Gastroesophageal sphincter (tissue), 3 donors: ENCODE results near the gene ADAR.

Experiments
- EP300 ChIP-seq: sonication (generic); formaldehyde crosslinking; IDR thresholded peaks from one replicate; pipeline ENCODE4 v1.6.1; 2017; ENCODE audit warnings: antibody characterized with exemption, mild to moderate bottlenecking
- POLR2AphosphoS5 ChIP-seq: sonication (generic); formaldehyde crosslinking; IDR thresholded peaks from one replicate; pipeline ENCODE4 v1.6.1; 2017; ENCODE audit warnings: antibody characterized with exemption
- TF ChIP-seq, protein P1 (sequence below), 4 experiments: fragments of 200-600 bp in 2 of 4; fragments of 450-650 bp in 2 of 4; sonication (generic) in 1 of 4; IDR thresholded peaks; one replicate each; pipeline ENCODE4 v1.5.1; 2017 to 2019; ENCODE audit warnings: antibody characterized with exemption in 4 of 4, mild to moderate bottlenecking in 2 of 4, moderate library complexity in 2 of 4

DNA sequence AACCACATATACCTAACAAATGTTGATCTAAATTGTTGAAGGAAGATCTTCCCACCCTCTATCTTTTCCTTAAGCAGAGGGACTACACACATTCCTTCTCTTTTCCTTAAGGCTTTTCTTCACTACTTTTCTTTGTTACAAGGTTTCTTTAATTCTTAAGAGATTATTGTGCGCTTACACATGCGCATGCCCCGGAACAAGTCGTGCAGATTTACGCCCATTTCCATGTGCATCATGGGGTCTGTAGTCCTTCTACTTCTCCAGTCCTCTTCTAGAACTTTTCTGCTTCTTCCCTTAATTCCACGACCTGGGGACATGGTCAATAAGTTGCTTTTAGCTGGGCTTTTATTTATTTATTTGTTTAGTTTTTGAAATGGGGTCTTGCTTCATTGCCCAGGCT lies 42.1 kb downstream of the ADAR start:
- TF ChIP-seq, protein P1, sequence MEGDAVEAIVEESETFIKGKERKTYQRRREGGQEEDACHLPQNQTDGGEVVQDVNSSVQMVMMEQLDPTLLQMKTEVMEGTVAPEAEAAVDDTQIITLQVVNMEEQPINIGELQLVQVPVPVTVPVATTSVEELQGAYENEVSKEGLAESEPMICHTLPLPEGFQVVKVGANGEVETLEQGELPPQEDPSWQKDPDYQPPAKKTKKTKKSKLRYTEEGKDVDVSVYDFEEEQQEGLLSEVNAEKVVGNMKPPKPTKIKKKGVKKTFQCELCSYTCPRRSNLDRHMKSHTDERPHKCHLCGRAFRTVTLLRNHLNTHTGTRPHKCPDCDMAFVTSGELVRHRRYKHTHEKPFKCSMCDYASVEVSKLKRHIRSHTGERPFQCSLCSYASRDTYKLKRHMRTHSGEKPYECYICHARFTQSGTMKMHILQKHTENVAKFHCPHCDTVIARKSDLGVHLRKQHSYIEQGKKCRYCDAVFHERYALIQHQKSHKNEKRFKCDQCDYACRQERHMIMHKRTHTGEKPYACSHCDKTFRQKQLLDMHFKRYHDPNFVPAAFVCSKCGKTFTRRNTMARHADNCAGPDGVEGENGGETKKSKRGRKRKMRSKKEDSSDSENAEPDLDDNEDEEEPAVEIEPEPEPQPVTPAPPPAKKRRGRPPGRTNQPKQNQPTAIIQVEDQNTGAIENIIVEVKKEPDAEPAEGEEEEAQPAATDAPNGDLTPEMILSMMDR (IDR thresholded peaks at IDR 0.05): no peak
- no peak for TF ChIP-seq POLR2AphosphoS5
- TF ChIP-seq EP300: no peak
